ENCODE data around the gene TSSK3.

Gene TSSK3

DNA sequence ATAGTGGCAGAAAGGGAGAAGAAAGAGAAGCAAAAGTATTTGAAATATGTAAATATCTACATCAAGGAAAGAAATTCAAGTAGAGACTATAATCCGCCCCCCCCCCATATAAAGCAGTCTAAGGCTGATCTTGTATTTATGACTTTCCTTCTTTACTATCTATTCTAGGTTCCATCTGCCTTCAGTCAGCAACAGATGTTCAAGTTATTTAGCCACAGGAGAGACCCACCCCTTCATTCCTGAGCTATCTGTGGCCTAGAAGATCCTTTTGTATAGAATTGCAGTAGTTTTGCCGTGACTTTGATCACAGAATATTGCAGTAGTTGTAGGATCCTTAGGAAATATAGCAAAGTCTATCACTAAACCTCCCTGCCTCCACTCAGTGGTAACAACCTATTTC lies 42.6 kb downstream of the TSSK3 start:
- Histone ChIP-seq H3K27me3 (ENCODE audit: control insufficient read depth in 1 of 2, insufficient read depth in 2 of 2, low read length in 2 of 2) (no peaks in the 10 kb centered on the region), H3K36me3 (ENCODE audit: control insufficient read depth in 2 of 2, insufficient read depth in 2 of 2, low read length in 2 of 2) (no peaks in the 10 kb centered on the region), H3K4me1 (ENCODE audit: control insufficient read depth, insufficient read depth, low read length) (peaks cover 7% of the 10 kb centered on the region)

DNA sequence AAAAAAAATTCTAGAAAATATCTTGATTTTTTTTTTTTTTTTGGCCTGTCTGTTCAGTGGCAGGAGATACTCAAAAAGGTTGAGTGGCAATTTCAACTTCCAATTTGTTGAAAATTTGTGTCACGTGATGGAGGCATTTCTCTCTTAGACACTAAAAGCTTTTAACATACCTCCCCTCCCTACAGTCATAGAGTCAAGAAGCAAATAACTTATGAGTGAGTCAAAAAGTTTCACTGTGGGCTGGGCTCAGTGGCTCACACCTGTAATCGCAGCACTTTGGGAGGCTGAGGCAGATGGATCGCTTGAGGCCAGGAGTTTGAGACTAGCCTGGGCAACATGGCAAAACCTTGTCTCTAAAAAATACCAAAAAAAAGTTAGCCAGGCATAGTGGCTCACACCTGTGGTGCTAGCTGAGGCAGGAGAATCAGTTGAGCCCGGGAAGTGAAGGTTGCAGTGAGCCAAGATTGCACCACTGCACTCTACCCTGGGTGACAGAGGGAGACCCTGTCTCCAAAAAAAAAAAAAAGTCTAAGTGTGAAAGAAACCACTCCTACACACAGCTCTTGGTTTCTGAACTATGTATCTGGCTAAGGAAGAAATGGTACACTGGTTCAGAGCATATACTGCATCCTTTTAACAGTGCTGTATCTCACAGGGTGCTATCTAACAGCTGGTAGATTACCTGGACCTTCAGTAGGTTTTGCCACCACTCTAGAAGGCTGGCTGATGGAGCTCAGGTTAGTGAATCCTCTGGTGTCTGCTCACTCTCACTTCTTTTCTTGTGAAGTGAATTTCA lies 43.5 kb downstream of the TSSK3 start:
- H3K4me1 ChIP-seq (ENCODE audit: control insufficient read depth, insufficient read depth, low read length): peaks cover 4% of the 10 kb centered on the region
- no peak overlapping the region for H3K4me3 ChIP-seq (ENCODE audit: low read length in 2 of 2)
- no peak overlapping the region for H3K9ac ChIP-seq (ENCODE audit: low read length in 2 of 2)
- no peaks in the 10 kb centered on the region for H3K27me3 ChIP-seq (ENCODE audit: control insufficient read depth in 1 of 2, insufficient read depth in 2 of 2, low read length in 2 of 2)
- H3K27ac ChIP-seq (ENCODE audit: low read length): no peak overlapping the region
- no peaks in the 10 kb centered on the region for H3K9me3 ChIP-seq (ENCODE audit: control insufficient read depth in 2 of 2, low read length in 2 of 2)
- H3K36me3 ChIP-seq (ENCODE audit: control insufficient read depth in 2 of 2, insufficient read depth in 2 of 2, low read length in 2 of 2): no peaks in the 10 kb centered on the region

More for the DNA sequence above, 42.6 kb downstream of the TSSK3 start:
- Histone ChIP-seq H3K4me3 (ENCODE audit: low read length in 2 of 2) (no peak overlapping the region), H3K9ac (ENCODE audit: low read length in 2 of 2) (no peak overlapping the region), H3K9me3 (ENCODE audit: control insufficient read depth in 2 of 2, low read length in 2 of 2) (no peaks in the 10 kb centered on the region), H3K27ac (ENCODE audit: low read length) (no peak overlapping the region)

DNA sequence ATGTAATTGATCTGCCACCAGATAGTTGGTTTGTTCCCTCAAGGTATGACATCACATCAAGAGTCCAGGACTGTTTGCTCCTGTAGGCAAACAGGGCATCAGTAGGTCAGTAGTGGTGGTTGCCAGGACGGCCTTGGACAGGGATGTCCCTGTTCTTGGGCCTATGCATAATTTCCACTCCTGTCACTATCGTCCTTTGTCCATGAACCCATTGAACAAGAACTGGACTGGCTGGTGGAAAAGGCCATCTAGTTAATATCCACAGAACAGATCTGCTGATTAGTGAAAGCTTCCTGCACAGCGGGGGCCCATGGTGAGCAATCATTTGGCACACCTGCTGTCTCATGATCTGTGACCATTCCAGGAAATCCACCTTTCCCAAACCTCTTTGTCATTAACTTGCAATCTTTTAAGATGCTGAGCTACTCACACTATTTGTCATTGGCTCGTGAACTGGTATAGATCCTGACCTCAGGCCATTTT lies 44.3 kb downstream of the TSSK3 start:
- Histone ChIP-seq H3K36me3 (ENCODE audit: control insufficient read depth in 2 of 2, insufficient read depth in 2 of 2, low read length in 2 of 2) (no peaks in the 10 kb centered on the region), H3K4me1 (ENCODE audit: control insufficient read depth, insufficient read depth, low read length) (no peaks in the 10 kb centered on the region), H3K9me3 (ENCODE audit: control insufficient read depth in 2 of 2, low read length in 2 of 2) (no peaks in the 10 kb centered on the region), H3K27me3 (ENCODE audit: control insufficient read depth in 1 of 2, insufficient read depth in 2 of 2, low read length in 2 of 2) (no peaks in the 10 kb centered on the region), H3K27ac (ENCODE audit: low read length) (no peak overlapping the region), H3K4me3 (ENCODE audit: low read length in 2 of 2) (no peak overlapping the region), H3K9ac (ENCODE audit: low read length in 2 of 2) (no peak overlapping the region)

DNA sequence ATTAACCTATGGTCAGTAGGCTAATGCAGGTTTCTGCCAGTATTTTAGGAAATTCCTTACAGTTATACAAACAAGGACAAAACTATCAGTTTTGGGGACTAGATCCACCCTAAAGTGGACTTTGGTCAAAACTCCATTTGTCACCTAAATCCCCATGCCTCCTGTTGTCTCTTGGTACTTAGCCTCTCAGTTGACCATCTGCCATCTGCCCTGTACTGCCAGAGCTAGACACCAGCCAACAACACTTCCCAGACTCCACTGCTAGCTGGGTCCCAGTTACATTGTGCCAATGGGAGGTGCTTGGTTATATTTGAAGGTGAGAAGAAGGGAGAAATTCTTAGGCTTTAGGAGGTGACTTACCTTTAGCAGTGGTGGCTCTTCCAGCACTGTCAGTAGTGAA lies 48.9 kb downstream of the TSSK3 start:
- H3K4me1 ChIP-seq (ENCODE audit: control insufficient read depth, insufficient read depth, low read length): no peaks in the 10 kb centered on the region
- no peak overlapping the region for H3K9ac ChIP-seq (ENCODE audit: low read length in 2 of 2)
- peaks cover 0 to 6% of the 10 kb centered on the region in 2 donors for H3K9me3 ChIP-seq (ENCODE audit: control insufficient read depth in 2 of 2, low read length in 2 of 2)
- no peak overlapping the region for H3K27ac ChIP-seq (ENCODE audit: low read length)
- no peaks in the 10 kb centered on the region for H3K36me3 ChIP-seq (ENCODE audit: control insufficient read depth in 2 of 2, insufficient read depth in 2 of 2, low read length in 2 of 2)
- H3K4me3 ChIP-seq (ENCODE audit: low read length in 2 of 2): no peak overlapping the region
- H3K27me3 ChIP-seq (ENCODE audit: control insufficient read depth in 1 of 2, insufficient read depth in 2 of 2, low read length in 2 of 2): no peaks in the 10 kb centered on the region

DNA sequence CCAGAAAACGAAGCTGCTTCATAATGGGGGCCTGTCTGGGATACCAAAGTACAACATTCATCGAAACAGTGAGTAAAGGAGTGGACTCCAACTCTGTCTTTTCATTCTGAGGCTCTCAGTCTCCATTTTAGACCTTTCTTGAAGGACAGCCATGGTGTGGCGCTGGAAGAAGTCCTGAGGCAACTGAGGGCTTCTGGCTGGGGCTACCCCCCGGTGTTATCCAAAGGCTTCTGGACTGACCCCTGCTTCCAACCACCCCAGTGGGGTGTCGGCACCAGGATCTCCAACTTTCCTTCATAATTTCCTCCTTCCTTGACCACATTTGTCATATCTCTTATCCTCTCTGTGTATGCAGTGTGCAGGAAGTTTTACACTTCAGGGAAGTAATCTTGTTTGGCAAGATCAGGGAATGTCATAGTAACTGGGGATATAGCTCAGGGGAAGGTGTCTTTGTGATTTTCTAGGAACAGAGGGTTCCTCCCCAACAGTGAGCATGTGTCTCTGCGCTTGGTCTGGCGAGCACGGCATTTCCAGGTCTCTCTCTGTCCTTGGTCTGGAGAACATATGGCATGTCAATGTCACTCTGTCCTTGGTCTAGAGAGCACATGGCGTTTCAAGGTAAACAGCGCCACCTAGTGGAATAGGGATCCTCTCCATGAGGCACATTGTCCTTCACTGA lies 51.3 kb downstream of the TSSK3 start:
- Histone ChIP-seq H3K36me3 (ENCODE audit: control insufficient read depth in 2 of 2, insufficient read depth in 2 of 2, low read length in 2 of 2) (no peaks in the 10 kb centered on the region), H3K4me3 (ENCODE audit: low read length in 2 of 2) (no peak overlapping the region), H3K27me3 (ENCODE audit: control insufficient read depth in 1 of 2, insufficient read depth in 2 of 2, low read length in 2 of 2) (no peaks in the 10 kb centered on the region), H3K9me3 (ENCODE audit: control insufficient read depth in 2 of 2, low read length in 2 of 2) (peaks cover 0 to 6% of the 10 kb centered on the region in 2 donors), H3K27ac (ENCODE audit: low read length) (no peak overlapping the region), H3K9ac (ENCODE audit: low read length in 2 of 2) (no peak overlapping the region), H3K4me1 (ENCODE audit: control insufficient read depth, insufficient read depth, low read length) (no peaks in the 10 kb centered on the region)

Measured in stomach smooth muscle (tissue), 2 donors.